Stimulated activated CD8-positive, alpha-beta memory T cell treated with anti-CD3 and anti-CD28 coated beads, Interleukin-7, amount 100 ng/mL, for 1 hour (primary cell): ENCODE measurements around the gene ZSCAN12.
"Not testable (repeated sequence)": the region's sequence is repeated elsewhere in the genome, so short reads cannot be mapped to it uniquely, and the experiment has no call there.

Experiments used
- DNase-seq, 2 donors: peaks; one replicate each; pipeline ENCODE4 v3.0.0-alpha.2; 2020; ENCODE audit warnings: low read depth in 2 of 2

The ZSCAN12 gene

DNA sequence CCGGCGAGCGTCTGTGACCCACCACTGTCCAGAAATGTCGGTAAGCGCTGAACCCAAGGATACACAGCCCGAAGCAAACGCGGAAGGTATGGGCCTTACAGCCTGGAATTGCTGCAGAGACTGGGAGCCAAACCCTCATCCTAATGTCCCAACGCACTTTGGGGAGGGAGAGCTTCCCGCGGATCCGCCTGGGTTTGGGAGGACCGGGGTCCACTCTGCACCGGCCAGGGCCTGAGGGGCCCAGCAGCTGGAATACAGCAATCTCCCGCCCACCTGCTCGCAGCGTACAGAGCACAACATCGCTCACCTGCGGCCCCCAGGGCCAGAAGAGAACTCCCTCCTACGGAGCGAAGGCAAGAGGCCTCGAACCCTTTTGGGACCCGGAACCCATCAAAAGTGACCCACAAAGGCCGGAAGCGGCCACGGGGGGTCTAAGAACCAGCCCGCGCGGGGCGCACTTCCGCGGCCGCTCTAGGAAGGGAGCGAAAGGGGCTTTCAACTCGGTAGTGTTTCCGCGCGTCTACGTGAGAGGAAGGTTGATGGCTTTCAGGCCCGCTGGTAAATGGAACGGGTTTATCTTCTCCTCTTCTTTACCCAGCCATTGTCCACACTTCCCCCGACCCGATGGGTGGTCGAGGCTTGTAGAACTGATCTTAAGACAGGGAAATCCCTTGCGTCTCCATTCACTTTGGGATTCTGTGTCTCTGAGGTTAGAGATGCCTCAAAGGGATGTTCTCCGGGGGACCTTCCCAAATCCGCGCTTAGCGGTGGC is at the start of gene ZSCAN12:
ZSCAN12 (minus strand) TSS at position 398 of the 772 bp plus-strand sequence. CDS start 1,342 bp downstream, outside the sequence.
- DNase-seq: peak; percentile 69 to 70

DNA sequence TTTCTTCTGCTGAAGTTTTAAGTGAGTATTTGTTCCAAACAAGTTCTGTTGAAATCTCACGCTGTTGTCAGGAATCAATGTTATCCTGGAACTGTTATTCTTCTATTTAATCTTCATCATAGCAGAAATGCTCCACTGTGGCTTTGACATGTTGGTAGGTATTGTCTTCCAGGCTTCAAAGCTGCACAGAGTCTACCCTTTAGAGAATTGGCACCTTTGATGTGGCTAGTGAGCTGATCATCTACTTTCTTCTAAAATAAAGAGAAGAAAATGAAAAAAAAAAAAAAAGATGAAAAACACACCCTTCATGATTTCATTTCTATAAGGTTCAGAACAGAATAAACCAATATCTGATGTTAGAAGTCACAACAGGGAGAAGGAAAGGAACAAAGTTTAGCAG is 49.5 kb upstream of the ZSCAN12 start:
- no peak for DNase-seq

DNA sequence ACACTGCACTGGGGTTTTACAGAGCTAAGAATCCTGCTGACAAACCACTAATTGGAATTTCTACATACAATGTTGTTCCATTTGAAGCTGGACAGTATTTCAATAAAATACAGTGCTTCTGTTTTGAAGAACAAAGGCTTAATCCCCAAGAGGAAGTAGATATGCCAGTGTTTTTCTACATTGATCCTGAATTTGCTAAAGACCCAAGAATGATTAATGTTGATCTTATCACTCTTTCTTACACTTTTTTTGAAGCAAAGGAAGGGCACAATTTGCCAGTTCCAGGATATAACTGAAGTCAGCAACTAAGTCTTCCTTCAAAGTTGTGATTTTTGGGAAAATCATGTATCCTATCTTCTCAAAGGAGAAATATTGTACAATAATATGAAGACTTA is 48.0 kb upstream of the ZSCAN12 start:
- DNase-seq: not testable (repeated sequence)

DNA sequence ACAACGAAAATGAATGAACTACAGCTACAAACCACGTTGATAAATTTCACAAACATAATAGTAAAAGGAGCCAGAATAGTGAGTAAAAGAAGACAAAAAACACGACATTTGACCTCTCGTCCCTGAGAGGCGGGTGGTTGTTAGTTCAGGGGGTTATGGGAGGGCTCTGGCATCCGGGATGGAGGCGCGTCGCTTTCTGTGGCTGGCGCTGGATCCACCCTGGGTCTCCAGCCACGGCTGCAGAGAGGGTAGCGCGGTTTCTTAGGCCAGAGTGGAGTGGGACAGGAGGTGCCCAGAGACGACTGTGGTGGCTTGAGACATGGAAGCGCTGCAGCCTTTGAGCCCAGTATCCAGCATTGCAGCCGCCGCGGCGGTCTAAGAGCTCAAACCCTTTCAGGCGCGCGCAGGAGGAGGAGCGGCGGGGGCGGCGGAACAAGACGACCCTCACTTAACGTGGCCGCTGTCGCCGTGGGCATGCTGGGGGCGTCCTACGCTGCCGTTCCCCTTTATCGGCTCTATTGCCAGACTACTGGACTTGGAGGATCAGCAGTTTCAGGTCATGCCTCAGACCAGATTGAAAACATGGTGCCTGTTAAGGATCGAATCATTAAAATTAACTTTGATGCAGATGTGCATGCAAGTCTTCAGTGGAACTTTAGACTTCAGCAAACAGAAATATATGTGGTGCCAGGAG is 47.4 kb upstream of the ZSCAN12 start:
- no peak for DNase-seq

DNA sequence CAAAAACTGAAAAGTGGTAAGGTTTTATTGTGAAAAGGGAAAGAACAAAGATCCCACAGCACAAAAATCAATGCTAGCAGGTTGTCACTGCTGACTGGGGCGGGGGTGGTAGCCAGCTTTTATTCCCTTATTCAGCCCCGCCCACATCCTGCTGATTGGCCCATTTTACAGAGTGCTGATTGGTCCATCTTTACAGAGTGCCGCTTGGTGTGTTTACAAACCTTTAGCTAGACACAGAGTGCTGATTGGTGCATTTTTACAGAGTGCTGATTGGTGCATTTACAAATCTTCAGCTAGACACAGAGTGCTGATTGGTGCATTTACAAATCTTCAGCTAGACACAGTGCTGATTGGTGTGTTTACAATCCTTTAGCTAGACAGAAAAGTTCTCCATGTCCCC is 45.2 kb upstream of the ZSCAN12 start:
- DNase-seq: not testable (repeated sequence)

DNA sequence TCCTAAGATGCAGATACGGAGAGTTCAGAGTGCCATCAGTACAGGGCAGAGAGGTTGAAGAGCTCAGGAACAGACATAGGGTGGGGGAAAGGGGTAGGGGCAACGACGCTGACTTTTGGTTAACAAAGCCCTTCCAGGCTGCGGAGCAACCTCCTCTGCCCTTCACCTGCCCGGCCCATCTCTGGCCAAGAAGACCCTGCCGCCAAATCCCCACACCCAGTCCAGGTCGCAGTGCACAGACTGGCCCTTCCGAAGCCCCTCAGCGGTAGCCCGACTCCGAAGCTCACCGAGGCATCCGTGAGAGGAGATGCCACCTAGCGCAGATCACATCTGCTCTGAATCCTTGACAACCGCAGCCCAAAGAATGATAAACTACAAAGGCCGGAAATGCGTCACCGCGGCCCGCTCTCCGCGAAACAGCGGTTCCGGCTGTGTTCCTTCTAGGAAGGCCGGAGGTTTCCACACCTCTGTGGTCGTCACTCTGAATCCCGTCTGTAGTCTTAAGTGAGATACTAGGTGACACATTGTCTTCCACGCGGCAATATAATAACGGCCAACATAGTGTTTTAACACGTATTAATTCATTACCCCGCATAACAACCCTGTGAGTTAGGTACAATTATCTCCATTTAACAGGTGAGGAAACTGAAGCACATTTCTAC is 43.7 kb upstream of the ZSCAN12 start, which contains the start of gene ZSCAN23:
ZSCAN23 (minus strand) TSS at position 380 of the 662 bp plus-strand sequence. CDS start 7,225 bp downstream, outside the sequence.
- DNase-seq: peak; percentile 61 to 65

DNA sequence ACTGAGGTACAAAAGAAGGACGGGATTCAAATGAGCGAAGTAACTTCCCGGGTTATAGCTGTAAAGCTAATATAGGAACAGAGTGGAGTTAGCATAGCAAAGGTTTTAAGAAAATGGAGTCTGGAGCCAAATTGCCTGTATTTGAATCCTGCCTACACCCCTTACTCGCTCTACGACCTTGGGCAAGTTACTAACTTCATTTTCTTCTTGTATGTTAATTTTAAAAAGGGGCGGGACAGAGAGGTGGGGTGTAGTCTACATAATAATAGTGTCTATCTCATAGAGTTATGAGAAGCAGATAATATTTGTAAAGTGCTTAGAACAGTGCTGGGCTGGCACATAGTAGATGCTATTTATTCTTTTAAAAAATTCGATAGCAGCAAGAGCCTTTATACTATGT is 43.0 kb upstream of the ZSCAN12 start:
- DNase-seq: no peak

DNA sequence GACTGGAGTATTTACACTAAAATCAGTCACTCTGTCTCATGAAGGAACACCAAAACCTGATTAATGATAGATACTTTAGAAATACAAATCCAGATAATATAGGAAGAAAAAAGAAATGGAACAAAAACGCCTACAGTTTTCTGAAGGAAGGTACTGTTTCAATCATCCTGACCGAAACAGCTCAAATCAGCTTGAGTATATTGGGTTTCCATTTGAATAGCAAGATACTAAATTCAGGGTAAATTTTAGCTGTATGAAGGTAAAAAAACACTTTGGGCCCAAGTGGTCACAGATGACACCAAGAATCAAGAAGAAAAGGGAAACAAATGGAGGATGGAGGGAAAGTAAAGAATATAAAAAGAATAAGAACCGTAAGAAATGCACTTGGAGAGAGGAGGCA is 36.9 kb upstream of the ZSCAN12 start:
- DNase-seq: no peak

DNA sequence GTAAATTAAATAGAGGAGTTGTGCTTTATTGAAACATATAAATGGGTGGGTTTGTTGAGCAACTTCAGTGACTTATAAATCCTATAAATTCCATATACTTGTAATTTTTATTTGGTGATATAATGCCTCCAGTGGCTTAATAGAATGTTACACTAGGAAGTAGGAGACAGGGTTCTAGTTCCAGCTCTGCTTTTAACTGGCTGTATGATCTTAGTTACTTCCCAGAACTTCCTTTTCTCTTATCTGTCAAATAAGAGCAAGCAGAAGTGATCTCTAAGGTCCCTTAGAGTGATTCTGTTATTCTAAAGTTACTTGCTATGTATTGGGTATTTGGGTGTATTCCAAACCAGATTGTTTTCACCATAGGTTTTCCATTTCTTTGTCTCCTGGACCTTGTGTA is 33.6 kb upstream of the ZSCAN12 start:
- no peak for DNase-seq

DNA sequence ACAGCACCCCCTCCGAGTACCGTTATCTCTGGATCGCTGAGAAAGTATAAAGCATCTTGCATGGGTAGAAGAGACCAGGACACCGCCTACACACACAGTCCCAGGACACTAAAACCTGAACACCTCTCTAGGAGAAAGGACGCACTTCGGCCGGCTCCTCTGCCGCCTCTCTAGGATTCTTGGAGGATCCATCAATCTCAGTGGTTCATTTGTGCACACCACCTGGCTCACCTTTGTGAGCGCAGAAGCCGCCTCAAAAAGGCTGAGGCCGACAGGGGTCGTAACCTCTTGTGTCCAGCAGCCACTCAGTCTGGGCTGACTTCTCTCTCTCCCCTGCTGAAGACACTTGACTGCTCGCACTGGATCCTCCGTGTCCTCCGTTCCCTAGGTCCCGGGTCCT is 30.2 kb upstream of the ZSCAN12 start:
- no peak for DNase-seq

DNA sequence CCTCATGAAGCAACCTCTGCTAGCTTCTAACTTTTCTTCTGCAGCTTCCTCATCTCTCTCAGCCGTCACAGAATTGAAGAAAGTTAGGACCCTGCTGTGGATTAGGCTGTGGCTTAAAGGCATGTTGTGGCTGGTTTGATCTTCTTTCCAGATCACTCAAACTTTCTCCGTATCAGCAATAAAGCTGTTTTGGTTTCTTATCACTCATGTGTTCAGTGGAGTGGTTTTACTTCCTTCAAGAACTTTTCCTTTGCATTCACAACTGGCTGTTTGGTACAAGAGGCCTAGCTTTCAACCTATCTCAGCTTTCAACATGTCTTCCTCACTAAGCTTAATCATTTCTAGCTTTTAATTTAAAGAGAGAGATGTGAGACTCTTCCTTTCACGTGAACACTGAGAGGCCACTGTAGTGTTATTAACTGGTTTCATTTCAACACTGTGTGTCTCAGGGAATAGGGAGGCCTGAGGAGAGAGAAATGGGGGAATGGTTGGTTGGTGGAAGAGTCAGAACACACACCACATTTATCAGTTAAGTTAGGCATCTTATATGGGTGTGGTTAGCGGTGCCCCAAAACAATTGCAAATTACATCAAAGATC is 26.5 kb upstream of the ZSCAN12 start:
- no peak for DNase-seq

DNA sequence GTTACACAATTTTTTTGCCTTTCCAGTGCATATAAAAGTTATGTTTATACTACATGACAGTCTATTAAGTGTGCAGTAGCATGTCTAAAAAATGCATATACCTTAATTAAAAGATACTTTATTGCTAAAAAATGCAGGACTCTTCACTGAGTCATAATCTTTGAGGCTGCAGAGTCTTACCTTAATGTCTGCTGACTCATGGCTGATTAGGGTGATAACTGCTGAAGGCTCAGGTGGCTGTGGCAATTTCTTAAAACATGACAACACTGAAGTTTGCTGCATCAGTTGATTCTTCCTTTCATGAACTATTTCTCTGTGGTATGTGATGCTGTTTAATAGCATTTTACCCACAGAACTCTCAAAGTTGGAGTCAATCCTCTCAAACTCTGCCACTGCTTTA is 24.6 kb upstream of the ZSCAN12 start:
- DNase-seq: no peak

DNA sequence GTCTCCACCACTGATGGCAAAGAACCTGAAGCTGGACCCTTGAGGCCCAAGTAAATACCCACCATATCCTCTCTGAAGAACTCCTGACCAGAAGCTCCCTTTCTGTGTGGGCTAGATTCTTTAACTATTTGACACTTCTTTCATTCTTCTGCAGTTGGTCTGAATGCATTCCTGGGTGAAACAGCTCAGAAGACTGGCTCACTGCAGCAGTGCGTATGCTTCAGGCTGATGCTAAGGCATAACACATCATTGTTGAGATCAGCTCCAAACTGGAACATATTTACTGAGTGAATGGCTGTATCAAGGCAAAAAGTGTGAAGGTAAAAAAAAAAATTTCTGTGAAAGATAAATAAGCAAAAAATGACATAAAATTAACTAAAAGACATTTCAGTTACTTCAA is 24.0 kb upstream of the ZSCAN12 start:
- DNase-seq: no peak

DNA sequence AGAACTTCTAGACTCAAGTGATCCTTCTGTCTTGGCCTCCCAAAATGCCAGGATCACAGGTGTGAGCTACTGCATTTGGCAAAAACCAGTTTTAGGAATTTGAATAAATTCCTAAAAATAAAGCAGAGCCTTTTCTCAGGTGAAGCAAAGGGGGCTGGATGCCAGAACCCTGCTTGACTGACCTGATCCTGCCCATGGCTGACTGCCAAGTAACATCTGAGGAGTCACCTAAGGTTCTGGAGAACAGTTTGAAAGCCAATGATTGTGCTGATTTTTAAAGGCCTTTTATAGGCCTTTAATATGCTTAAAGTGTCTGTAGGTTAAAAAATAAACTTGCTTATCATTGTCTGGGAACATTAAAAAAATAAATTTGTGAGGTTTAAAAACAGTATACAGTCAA is 14.1 kb upstream of the ZSCAN12 start:
- no peak for DNase-seq

DNA sequence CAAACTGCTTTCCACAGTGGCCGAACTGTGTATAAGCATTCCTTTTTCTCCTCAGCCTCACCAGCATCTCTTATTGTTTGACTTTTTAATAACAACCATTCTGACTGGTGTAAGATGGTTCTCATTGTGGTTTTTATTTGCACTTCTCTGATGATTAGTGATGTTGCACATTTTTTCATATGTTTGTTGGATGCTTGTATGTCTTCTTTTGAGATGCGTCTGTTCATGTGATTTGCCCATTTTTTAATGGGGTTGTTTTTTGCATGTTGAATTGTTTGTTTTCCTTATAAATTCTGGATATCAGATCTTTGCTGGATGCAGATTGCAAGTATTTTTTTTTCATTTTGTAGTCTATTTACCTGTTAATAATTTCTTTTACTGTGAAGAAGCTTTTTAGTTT is 11.2 kb upstream of the ZSCAN12 start:
- no peak for DNase-seq

DNA sequence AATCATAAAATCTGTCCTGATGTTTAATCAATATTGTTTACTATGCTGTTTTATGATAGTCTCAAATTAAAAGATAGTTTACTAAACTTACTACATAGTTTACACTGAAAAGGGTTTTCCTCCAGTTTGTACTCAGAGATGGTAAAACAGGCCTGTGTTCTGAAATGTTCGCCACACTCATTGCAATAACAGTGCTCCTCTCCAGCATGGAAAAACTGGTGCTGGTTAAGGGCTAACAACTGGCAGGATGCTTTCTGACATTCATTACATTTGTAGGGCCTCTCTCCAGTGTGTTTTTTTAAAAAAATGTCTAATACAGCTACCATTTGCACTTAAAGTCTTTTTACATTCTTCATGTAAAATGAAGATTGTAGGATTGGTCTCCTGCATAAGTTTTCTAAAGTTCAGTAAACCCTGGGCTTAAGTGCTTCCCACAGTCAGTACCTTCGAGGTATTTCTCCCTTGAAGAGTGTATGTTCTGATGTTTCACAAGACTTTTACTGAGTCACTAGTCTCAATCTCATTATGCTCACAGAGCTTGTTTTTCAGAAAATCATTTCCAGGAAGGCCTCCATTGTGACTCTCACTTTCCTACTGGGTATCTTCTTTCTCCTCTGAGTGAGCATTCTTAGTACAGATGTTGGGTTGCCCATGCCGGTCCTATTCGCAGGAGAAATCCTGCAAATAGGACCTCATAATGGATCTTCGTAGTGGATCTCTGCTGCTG is 8.7 kb upstream of the ZSCAN12 start:
- DNase-seq: no peak

DNA sequence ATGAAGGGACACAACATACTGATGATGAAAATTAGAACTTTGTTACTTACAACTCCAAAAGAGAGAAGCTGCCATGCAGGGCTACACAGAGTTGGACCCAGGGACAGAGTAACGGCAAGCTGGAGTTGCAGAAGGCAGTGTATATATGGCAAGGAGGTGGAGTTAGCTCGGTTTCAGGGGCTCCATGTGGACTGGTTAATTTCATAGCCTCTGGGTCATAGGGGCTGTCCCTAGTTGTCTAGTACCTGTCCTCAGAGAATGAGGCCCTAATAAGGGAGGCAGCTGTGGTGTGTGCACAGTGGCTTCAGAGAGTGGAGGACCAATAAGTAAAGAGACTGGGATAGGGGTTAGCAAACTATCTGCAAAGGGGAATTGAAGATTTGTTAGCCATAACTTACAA is 7.9 kb upstream of the ZSCAN12 start:
- no peak for DNase-seq

DNA sequence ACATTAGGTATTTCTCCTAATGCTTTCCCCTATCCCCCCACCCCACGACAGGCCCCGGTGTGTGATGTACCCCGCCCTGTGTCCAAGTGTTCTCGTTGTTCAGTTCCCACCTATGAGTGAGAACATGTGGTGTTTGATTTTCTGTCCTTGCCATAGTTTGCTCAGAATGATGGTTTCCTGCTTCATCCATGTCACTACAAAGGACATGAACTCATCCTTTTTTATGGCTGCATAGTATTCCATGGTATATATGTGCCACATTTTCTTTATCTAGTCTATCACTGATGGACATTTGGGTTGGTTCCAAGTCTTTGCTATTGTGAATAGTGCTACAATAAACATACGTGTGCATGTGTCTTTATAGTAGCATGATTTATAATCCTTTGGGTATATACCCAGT is 4.4 kb upstream of the ZSCAN12 start:
- DNase-seq: not testable (repeated sequence)

DNA sequence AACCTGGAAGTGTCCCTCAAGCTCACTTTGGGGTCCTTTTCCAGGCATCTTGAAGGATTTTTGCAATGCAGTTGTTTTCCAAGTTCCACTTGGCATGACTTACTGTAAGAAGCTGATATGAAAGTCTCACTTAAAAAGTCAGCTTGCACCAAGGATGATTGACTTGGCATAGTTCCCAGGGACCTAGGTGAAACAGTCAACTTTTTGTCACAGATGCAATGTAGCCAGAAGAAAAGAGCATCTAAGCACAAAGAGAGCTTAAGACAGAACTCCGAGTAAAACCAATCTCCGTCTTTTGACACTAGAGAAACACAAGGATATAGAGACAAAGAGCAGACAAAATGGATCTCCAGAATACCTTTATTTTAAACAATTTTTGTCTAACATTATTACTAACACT is 2.6 kb upstream of the ZSCAN12 start:
- DNase-seq: no peak

DNA sequence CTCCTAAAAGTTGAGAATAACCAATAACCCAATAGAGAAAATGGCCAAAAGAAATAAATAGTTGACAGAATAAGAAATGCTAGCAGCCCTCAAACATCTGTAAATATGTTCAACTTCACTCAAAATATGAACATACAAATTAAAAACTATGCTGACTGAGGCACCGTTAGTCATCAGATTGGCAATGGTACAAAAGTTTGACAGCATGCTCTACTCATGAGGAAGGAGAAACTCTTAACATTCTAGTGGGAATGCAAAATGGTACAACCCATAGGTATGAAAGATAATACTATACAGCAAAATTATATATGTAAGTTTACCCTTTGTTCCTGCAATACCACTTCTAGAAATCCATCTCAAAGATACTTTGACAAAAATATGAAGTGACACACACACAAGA is 1.6 kb upstream of the ZSCAN12 start:
- no peak for DNase-seq

DNA sequence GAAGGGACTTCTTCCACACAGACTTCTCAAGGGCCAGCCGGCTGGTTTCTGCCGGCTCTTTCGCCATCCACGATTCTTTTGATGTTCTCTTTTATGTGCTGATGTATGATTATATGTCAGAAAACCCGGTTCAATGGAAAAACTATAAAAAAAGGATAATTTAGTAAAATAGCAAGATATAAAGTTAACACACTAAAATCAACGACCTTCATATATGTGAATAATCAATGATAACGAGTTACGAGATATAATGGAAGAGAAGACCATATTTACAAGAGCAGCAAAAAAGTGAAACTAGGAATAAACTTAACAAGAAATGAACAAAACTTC is 540 bp upstream of the ZSCAN12 start:
- no peak for DNase-seq

DNA sequence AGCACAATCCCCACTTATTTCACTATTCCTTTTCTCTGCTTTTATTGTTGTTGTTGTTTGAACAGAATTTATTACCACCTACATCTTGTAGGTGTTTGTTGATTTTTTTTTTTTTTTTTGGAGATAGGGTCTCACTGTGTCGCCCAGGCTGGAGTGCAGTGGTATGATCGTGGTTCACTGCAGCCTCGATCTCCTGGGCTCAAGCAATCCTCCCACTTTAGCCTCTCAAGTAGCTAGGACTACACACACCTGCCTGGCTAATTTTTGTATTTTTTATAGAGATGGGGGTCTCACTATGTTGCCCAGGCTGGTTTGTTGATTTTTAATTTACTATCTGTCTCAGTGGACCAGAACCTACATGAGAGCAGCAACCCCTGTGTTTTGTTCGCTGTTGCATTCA is 3.6 kb downstream of the ZSCAN12 start:
- no peak for DNase-seq
